HG03457 (cell line): ENCODE results near the gene BCAS2.

ENCODE experiments used
- ATAC-seq: cut with Tn5 transposase; IDR thresholded peaks from one replicate; pipeline ENCODE4 v1.9.1; 2021; ENCODE audit warnings: moderate number of reproducible peaks; ENCODE audit not compliant: unreplicated experiment

The BCAS2 gene

GRCh38 chr1:114559356-114559755, 22.1 kb downstream of the BCAS2 start:
- ATAC-seq: no peak

GRCh38 chr1:114558544-114558943, 22.9 kb downstream of the BCAS2 start:
- ATAC-seq: no peak

- ATAC-seq: no peak
These were observed 26.8 kb downstream of the BCAS2 start for GRCh38 chr1:114554577-114554976.

GRCh38 chr1:114552106-114552639, 29.2 kb downstream of the BCAS2 start:
- no peak for ATAC-seq

- no peak for ATAC-seq
These were observed 30.0 kb downstream of the BCAS2 start for GRCh38 chr1:114551400-114551799.

GRCh38 chr1:114550336-114550735, 31.1 kb downstream of the BCAS2 start:
- ATAC-seq: no peak

- no peak for ATAC-seq
These were observed 32.3 kb downstream of the BCAS2 start for GRCh38 chr1:114549137-114549536.

GRCh38 chr1:114547076-114547475, 34.3 kb downstream of the BCAS2 start:
- no peak for ATAC-seq

GRCh38 chr1:114545796-114546195, 35.6 kb downstream of the BCAS2 start:
- no peak for ATAC-seq

- no peak for ATAC-seq
These were observed 36.1 kb downstream of the BCAS2 start for GRCh38 chr1:114545315-114545714.

GRCh38 chr1:114540821-114541220, 40.6 kb downstream of the BCAS2 start:
- ATAC-seq: no peak

- no peak for ATAC-seq
These were observed 41.1 kb downstream of the BCAS2 start for GRCh38 chr1:114540272-114540671.

- no peak for ATAC-seq
These were observed 45.4 kb downstream of the BCAS2 start for GRCh38 chr1:114536043-114536442.

- ATAC-seq: no peak
These were observed 46.0 kb downstream of the BCAS2 start for GRCh38 chr1:114535401-114535800.

GRCh38 chr1:114531094-114531493, 50.3 kb downstream of the BCAS2 start:
- ATAC-seq: no peak

GRCh38 chr1:114530224-114530623, 51.2 kb downstream of the BCAS2 start:
- ATAC-seq: no peak

GRCh38 chr1:114524944-114525343, 56.5 kb downstream of the BCAS2 start:
- no peak for ATAC-seq

GRCh38 chr1:114522264-114522575, 59.2 kb downstream of the BCAS2 start:
- ATAC-seq: no peak

GRCh38 chr1:114521396-114522263, 59.8 kb downstream of the BCAS2 start:
- no peak for ATAC-seq
